H1 (cell line): Measurements from ENCODE around the gene WNK2. TPM values are rescaled to one million over a fixed set of nuclear protein-coding genes. Genes with fewer than 3 reads are reported as not detected.

Experiments
- CTCF ChIA-PET: fragments of 300-600 bp; sonication (Branson Sonifier 250); formaldehyde crosslinking; loops from one replicate; lab custom pipeline; 2021; ENCODE audit not compliant: partially characterized antibody; lab: Charles Lee
- POLR2A ChIA-PET: fragments of 300-600 bp; sonication (Branson Sonifier 250); formaldehyde crosslinking; loops from one replicate; lab custom pipeline; 2021; ENCODE audit warnings: inconsistent platforms; ENCODE audit not compliant: partially characterized antibody; lab: Charles Lee
- DNase-seq, 2 experiments: peaks; one replicate each; pipeline versions ENCODE4 v3.0.0 to v3.0.0-alpha.2; 2010 to 2022; ENCODE audit warnings: low spot score in 2 of 2, low read depth in 1 of 2, mixed read lengths in 1 of 2
- FAIRE-seq: peaks from 2 replicates; lab custom pipeline; 2011; peaks lifted over from hg19 to GRCh38; lab: Jason Lieb, UNC
- H2AFZ ChIP-seq: 2 replicates; pipeline ENCODE4 v1.8.1; 2012; ENCODE audit warnings: low read length, inconsistent platforms
- H2AK5ac ChIP-seq: 2 replicates; pipeline ENCODE4 v1.6.1; 2013; ENCODE audit warnings: low read depth, low read length
- H2BK120ac ChIP-seq: replicated peaks from 2 replicates; pipeline ENCODE3; 2013; ENCODE audit warnings: low read depth, low read length, inconsistent platforms
- H2BK12ac ChIP-seq: 2 replicates; pipeline ENCODE4 v1.6.1; 2013; ENCODE audit warnings: low read depth, low read length
- H2BK15ac ChIP-seq: 2 replicates; pipeline ENCODE4 v1.6.1; 2013; ENCODE audit warnings: low read length
- H2BK20ac ChIP-seq: 2 replicates; pipeline ENCODE4 v1.6.1; 2013; ENCODE audit warnings: low read length
- H2BK5ac ChIP-seq: 2 replicates; pipeline ENCODE4 v1.6.1; 2013; ENCODE audit warnings: low read depth, low read length
- H3K14ac ChIP-seq: 2 replicates; pipeline ENCODE4 v1.6.1; 2013; ENCODE audit warnings: inconsistent platforms; ENCODE audit not compliant: insufficient read length
- H3K18ac ChIP-seq: 2 replicates; pipeline ENCODE4 v1.6.1; 2013; ENCODE audit warnings: low read length; ENCODE audit errors: extremely low read depth
- H3K23ac ChIP-seq: 2 replicates; pipeline ENCODE4 v1.6.1; 2013; ENCODE audit warnings: inconsistent platforms; ENCODE audit not compliant: insufficient read length
- H3K23me2 ChIP-seq: 2 replicates; pipeline ENCODE4 v1.6.1; 2013; ENCODE audit warnings: low read depth, low read length
- H3K27ac ChIP-seq: 2 replicates; pipeline ENCODE4 v1.6.1; 2011; ENCODE audit warnings: low read depth, low read length, inconsistent platforms
- H3K27me3 ChIP-seq, 4 experiments: replicated peaks in 1 of 4; 1 replicate in 1 of 4; 2 replicates in 3 of 4; pipeline versions ENCODE4 v1.6.1 to v1.8.1; 2011 to 2013; ENCODE audit warnings: low read length in 3 of 4, mild to moderate bottlenecking in 3 of 4, inconsistent platforms in 2 of 4, mixed read lengths in 2 of 4, moderate library complexity in 1 of 4; ENCODE audit not compliant: control insufficient read depth in 3 of 4, insufficient read depth in 3 of 4; ENCODE audit errors: extremely low read depth in 1 of 4
- H3K36me3 ChIP-seq, 4 experiments: 2 replicates each; pipeline versions ENCODE4 v1.6.1 to v1.8.1; 2011 to 2013; ENCODE audit warnings: mild to moderate bottlenecking in 4 of 4, low read length in 3 of 4, moderate library complexity in 2 of 4, control low read depth in 1 of 4, inconsistent platforms in 1 of 4; ENCODE audit not compliant: insufficient read depth in 4 of 4, control insufficient read depth in 2 of 4
- H3K4ac ChIP-seq: replicated peaks from 2 replicates; pipeline ENCODE3; 2013; ENCODE audit warnings: low read length, low read depth, mixed read lengths, inconsistent platforms; ENCODE audit not compliant: insufficient read length
- H3K4me1 ChIP-seq, 4 experiments: replicated peaks in 1 of 4; 1 replicate in 1 of 4; 2 replicates in 3 of 4; pipeline versions ENCODE4 v1.6.1 to v1.8.1; 2011 to 2013; ENCODE audit warnings: low read length in 3 of 4, inconsistent platforms in 2 of 4, mixed read lengths in 1 of 4; ENCODE audit not compliant: insufficient read depth in 4 of 4, control insufficient read depth in 3 of 4
- H3K4me2 ChIP-seq, 2 experiments: 2 replicates each; pipeline versions ENCODE4 v1.6.1 to v1.8.1; 2011 to 2013; ENCODE audit warnings: low read depth in 2 of 2, low read length in 2 of 2, control low read depth in 1 of 2, inconsistent platforms in 1 of 2, mild to moderate bottlenecking in 1 of 2; ENCODE audit not compliant: insufficient read depth in 1 of 2
- H3K4me3 ChIP-seq, 4 experiments: fragments of 200-600, 300-600 bp in 1 of 4; sonication (generic), shearing (Covaris generic), sonication (Bioruptor Twin) in 1 of 4; 2 replicates each; pipeline versions ENCODE4 v1.5.1 to v1.8.1; 2011 to 2016; ENCODE audit warnings: low read length in 4 of 4, low read depth in 3 of 4, control low read depth in 2 of 4, inconsistent platforms in 2 of 4, mild to moderate bottlenecking in 2 of 4, mixed read lengths in 1 of 4, moderate library complexity in 1 of 4; ENCODE audit not compliant: insufficient read depth in 2 of 4; ENCODE audit errors: extremely low read depth in 1 of 4
- H3K56ac ChIP-seq: replicated peaks from 2 replicates; pipeline ENCODE3; 2013; ENCODE audit warnings: low read depth, mild to moderate bottlenecking, mixed read lengths, low read length, inconsistent platforms; ENCODE audit not compliant: insufficient read length
- H3K79me1 ChIP-seq: 2 replicates; pipeline ENCODE4 v1.6.1; 2013; ENCODE audit warnings: low read depth, low read length, control low read depth
- H3K79me2 ChIP-seq, 2 experiments: 2 replicates each; pipeline versions ENCODE4 v1.6.1 to v1.8.1; 2012 to 2013; ENCODE audit warnings: low read length in 2 of 2, mild to moderate bottlenecking in 2 of 2, inconsistent platforms in 1 of 2; ENCODE audit not compliant: insufficient read depth in 2 of 2, control insufficient read depth in 1 of 2
- H3K9ac ChIP-seq, 4 experiments: replicated peaks in 1 of 4; 1 replicate in 1 of 4; 2 replicates in 3 of 4; pipeline versions ENCODE4 v1.6.1 to v1.8.1; 2011 to 2013; ENCODE audit warnings: low read depth in 3 of 4, low read length in 3 of 4, control low read depth in 2 of 4, mild to moderate bottlenecking in 2 of 4, moderate library complexity in 2 of 4, inconsistent platforms in 1 of 4; ENCODE audit errors: extremely low read depth in 1 of 4
- H3K9me3 ChIP-seq, 2 experiments: 2 replicates each; pipeline versions ENCODE4 v1.6.1 to v1.8.1; 2012 to 2013; ENCODE audit warnings: mild to moderate bottlenecking in 2 of 2, moderate library complexity in 2 of 2, control low read depth in 1 of 2, inconsistent platforms in 1 of 2, low read depth in 1 of 2, low read length in 1 of 2, mixed read lengths in 1 of 2; ENCODE audit not compliant: insufficient read depth in 2 of 2
- H4K20me1 ChIP-seq, 2 experiments: replicated peaks in 1 of 2; 2 replicates each; pipeline versions ENCODE3 to v1.8.1; 2011 to 2013; ENCODE audit warnings: inconsistent platforms in 2 of 2, low read length in 2 of 2, mild to moderate bottlenecking in 1 of 2; ENCODE audit not compliant: insufficient read depth in 2 of 2, control insufficient read depth in 1 of 2
- H4K5ac ChIP-seq: 2 replicates; pipeline ENCODE4 v1.6.1; 2013; ENCODE audit warnings: low read length, low read depth, mixed read lengths, inconsistent platforms; ENCODE audit not compliant: insufficient read length
- H4K8ac ChIP-seq: 2 replicates; pipeline ENCODE4 v1.8.0; 2013; ENCODE audit warnings: mild to moderate bottlenecking, moderate library complexity, low read length, inconsistent platforms; ENCODE audit not compliant: insufficient read depth; ENCODE audit errors: extremely low read depth
- H4K91ac ChIP-seq: replicated peaks from 2 replicates; pipeline ENCODE3; 2013; ENCODE audit warnings: low read length, mixed read lengths, inconsistent platforms; ENCODE audit not compliant: insufficient read length
- ASH2L ChIP-seq: fragments of 200-600, 300-600 bp; sonication (generic); IDR thresholded peaks from one replicate; pipeline ENCODE4 v1.7.1; 2017; ENCODE audit warnings: low read length
- CREB1 ChIP-seq: IDR thresholded peaks from 2 replicates; pipeline ENCODE4 v1.6.1; 2012; ENCODE audit warnings: inconsistent platforms
- NRF1 ChIP-seq: IDR thresholded peaks from 2 replicates; pipeline ENCODE4 v1.6.1; 2011; ENCODE audit warnings: mild to moderate bottlenecking, low read depth, low read length, improper control_type of control experiment
- SIN3A ChIP-seq, 2 experiments: IDR thresholded peaks in 1 of 2; conservative IDR thresholded peaks in 1 of 2; 2 replicates each; pipeline ENCODE4 v1.6.1; 2011 to 2012; ENCODE audit warnings: low read length in 2 of 2, improper control_type of control experiment in 1 of 2, low read depth in 1 of 2, mild to moderate bottlenecking in 1 of 2
- SIX5 ChIP-seq: IDR thresholded peaks from 2 replicates; pipeline ENCODE4 v1.6.1; 2011; ENCODE audit warnings: mild to moderate bottlenecking, low read depth, low read length
- TBP ChIP-seq: IDR thresholded peaks from 2 replicates; pipeline ENCODE4 v1.6.1; 2011; ENCODE audit warnings: low read depth, low read length, improper control_type of control experiment
- whole genome bisulfite sequencing, 2 experiments: shearing (Covaris generic) in 1 of 2; methylation state at CpG; one replicate each; pipeline versions ENCODE4 v1.1.6 to v1.1.7; 2013 to 2015; ENCODE audit warnings: low lambda C conversion rate in 2 of 2, mixed read lengths in 2 of 2, inconsistent platforms in 1 of 2, low coverage in 1 of 2, missing lambda C conversion rate in 1 of 2; ENCODE audit not compliant: insufficient replicate concordance in 2 of 2, insufficient coverage in 1 of 2, insufficient read length in 1 of 2; ENCODE audit errors: extremely low coverage in 1 of 2, missing lambda C conversion rate in 1 of 2; 5-methylcytosine and 5-hydroxymethylcytosine counted together
- polyA plus RNA-seq, 7 experiments: library from polyadenylated mRNA; depleted of rRNA in 3 of 7; stranded (reverse) in 5 of 7; unstranded in 2 of 7; fragments of >200 nt in 5 of 7; fragments of 200-250 nt in 2 of 7; gene quantifications; 1 replicate in 5 of 7; 2 replicates in 1 of 7; 4 replicates in 1 of 7; pipeline versions ENCODE4 v1.2.1 to v1.2.3, GENCODE V29; 2011 to 2013; ENCODE audit warnings: missing spikeins in 2 of 7, mixed read lengths in 2 of 7
- total RNA-seq: library from RNA; stranded (reverse); fragmentation: NEBNext Ultra II Directional; extraction: Animal tissue kit (Norgen Biotek cat#: 25700); gene quantifications from 2 replicates; pipeline ENCODE4 v1.2.1, GENCODE V29; 2021
- TF ChIP-seq, protein P1 (sequence below): IDR thresholded peaks from 2 replicates; pipeline ENCODE4 v1.6.1; 2012; ENCODE audit warnings: low read length, inconsistent platforms
- TF ChIP-seq, protein P2 (sequence below), 3 experiments: IDR thresholded peaks; 1 replicate in 2 of 3; 2 replicates in 1 of 3; pipeline versions ENCODE4 v1.5.1 to v1.6.1; 2011; ENCODE audit warnings: low read length in 3 of 3, mild to moderate bottlenecking in 3 of 3, inconsistent platforms in 2 of 3, low read depth in 1 of 3, moderate library complexity in 1 of 3; ENCODE audit not compliant: insufficient read depth in 1 of 3; ENCODE audit errors: control extremely low read depth in 1 of 3

Gene WNK2
- total and polyA plus RNA-seq, 2 of the 8 experiments (the other 6 are each of a cell fraction or from before 2014, with no cell fraction given), result 12.0 to 87.2 TPM

DNA sequence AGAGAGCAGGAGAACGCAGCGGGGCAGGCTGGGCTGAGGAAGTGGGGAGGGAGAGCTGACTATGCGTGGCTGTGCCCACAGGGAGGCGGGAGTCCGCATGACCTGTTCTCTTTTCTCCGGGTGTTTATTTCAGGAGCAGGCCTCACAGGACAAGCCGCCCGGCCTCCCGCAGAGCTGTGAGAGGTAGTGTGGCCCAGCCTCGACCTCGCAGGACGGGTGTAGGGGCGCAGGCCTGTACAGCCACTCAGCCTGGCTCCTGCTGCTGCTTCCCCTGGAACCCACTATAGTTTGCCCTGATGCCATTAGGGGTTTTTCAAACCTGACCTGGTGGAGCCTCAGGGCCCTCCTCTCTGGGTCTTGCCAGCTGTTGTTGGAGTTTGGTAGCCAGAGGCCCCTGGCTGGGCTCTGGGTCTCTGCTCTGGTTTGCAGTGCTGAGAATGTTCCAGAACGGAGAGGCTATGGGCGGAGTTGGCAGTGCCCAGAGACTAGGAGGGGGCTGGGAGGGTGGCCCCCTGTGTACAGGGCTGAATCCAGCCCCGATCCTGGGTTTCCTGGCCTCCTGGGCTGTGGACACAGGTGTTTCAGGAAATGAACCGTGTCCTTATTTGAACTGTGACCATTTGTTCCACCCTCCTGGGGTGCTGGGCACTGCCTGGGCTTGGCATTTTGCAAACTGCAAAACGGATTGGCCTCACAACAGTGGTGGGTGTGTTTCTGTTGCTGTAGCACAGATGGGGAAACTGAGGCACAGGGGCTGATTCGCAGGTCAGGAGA is 78.8 kb downstream of the WNK2 start:
- no peak overlapping the region for H3K9ac ChIP-seq
- no peak for DNase-seq
- TF ChIP-seq TBP, result no peak
- TF ChIP-seq, protein P1, sequence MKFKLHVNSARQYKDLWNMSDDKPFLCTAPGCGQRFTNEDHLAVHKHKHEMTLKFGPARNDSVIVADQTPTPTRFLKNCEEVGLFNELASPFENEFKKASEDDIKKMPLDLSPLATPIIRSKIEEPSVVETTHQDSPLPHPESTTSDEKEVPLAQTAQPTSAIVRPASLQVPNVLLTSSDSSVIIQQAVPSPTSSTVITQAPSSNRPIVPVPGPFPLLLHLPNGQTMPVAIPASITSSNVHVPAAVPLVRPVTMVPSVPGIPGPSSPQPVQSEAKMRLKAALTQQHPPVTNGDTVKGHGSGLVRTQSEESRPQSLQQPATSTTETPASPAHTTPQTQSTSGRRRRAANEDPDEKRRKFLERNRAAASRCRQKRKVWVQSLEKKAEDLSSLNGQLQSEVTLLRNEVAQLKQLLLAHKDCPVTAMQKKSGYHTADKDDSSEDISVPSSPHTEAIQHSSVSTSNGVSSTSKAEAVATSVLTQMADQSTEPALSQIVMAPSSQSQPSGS, result no peak
- no peak for TF ChIP-seq CREB1
- no peak for TF ChIP-seq SIN3A (conservative IDR thresholded peaks at IDR 0.05 in 1 of 2, IDR thresholded peaks at IDR 0.05 in 1 of 2; ENCODE audit: low read depth in 1 of 2, low read length in 2 of 2)
- TF ChIP-seq SIX5, result no peak
- TF ChIP-seq, protein P2, sequence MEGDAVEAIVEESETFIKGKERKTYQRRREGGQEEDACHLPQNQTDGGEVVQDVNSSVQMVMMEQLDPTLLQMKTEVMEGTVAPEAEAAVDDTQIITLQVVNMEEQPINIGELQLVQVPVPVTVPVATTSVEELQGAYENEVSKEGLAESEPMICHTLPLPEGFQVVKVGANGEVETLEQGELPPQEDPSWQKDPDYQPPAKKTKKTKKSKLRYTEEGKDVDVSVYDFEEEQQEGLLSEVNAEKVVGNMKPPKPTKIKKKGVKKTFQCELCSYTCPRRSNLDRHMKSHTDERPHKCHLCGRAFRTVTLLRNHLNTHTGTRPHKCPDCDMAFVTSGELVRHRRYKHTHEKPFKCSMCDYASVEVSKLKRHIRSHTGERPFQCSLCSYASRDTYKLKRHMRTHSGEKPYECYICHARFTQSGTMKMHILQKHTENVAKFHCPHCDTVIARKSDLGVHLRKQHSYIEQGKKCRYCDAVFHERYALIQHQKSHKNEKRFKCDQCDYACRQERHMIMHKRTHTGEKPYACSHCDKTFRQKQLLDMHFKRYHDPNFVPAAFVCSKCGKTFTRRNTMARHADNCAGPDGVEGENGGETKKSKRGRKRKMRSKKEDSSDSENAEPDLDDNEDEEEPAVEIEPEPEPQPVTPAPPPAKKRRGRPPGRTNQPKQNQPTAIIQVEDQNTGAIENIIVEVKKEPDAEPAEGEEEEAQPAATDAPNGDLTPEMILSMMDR (IDR thresholded peaks at IDR 0.05; ENCODE audit: control extremely low read depth in 1 of 3, insufficient read depth in 1 of 3, low read depth in 1 of 3, low read length in 3 of 3), result no peak
- TF ChIP-seq NRF1, result no peak
- TF ChIP-seq ASH2L, result no peak

More for the DNA sequence above, 78.8 kb downstream of the WNK2 start:
- Histone ChIP-seq H2AK5ac (no peak overlapping the region), H4K20me1 (peaks cover 2 to 7% of the 10 kb centered on the region in 2 experiments), H3K4me1 (no peaks in the 10 kb centered on the region), H2BK20ac (no peak overlapping the region), H2BK12ac (no peak overlapping the region), H3K79me1 (no peaks in the 10 kb centered on the region), H3K4me3 (no peak overlapping the region), H3K27me3 (no peaks in the 10 kb centered on the region), H2BK120ac (no peak overlapping the region), H4K91ac (no peak overlapping the region), H2BK15ac (no peak overlapping the region), H3K56ac (no peak overlapping the region), H3K14ac (no peak overlapping the region), H3K36me3 (peaks cover 0 to 9% (median 3%) of the 10 kb centered on the region in 4 experiments; a peak in 4 of 8 replicates), H3K27ac (no peak overlapping the region), H3K23me2 (no peaks in the 10 kb centered on the region), H4K5ac (no peak overlapping the region), H3K79me2 (no peaks in the 10 kb centered on the region), H3K23ac (no peak overlapping the region), H3K4ac (no peak overlapping the region), H2AFZ (no peak overlapping the region), H3K18ac (no peak overlapping the region), H4K8ac (no peak overlapping the region), H3K9me3 (no peaks in the 10 kb centered on the region), H2BK5ac (no peak overlapping the region), H3K4me2 (no peak overlapping the region)
- POLR2A ChIA-PET, result interaction anchor here (0.7 kb wide), 1 partner anchor 19 kb away, joined by 4 read pairs; no protein-coding TSS in a partner anchor
- FAIRE-seq, result no peak
- CTCF ChIA-PET, result interaction anchor here (0.8 to 5.0 kb wide), 8 partner anchors 9 to 154 kb away, joined by 3 to 19 read pairs (median 4); no protein-coding TSS in a partner anchor
- WGBS, 2 experiments, result 85% methylated on average over 18 of the region's 19 CpGs; no CpG with 5 or more reads in 1 of the 2 experiments
